Liver (tissue), 9 donors: Measurements from ENCODE around the gene SYNE4. TPM values are rescaled to one million over a fixed set of nuclear protein-coding genes. Genes with fewer than 3 reads are reported as not detected.

ENCODE experiments used
- DNase-seq: peaks from one replicate; pipeline ENCODE4 v3.0.0-alpha.2; 2017; ENCODE audit warnings: low spot score
- H3K27ac ChIP-seq, 2 donors: one replicate each; pipeline ENCODE4 v1.7.0; 2013; ENCODE audit warnings: inconsistent platforms in 2 of 2, low read length in 2 of 2, control low read depth in 1 of 2, low read depth in 1 of 2, mild to moderate bottlenecking in 1 of 2
- H3K27me3 ChIP-seq, 4 donors: one replicate each; pipeline versions ENCODE4 v1.6.1 to v1.7.0; 2013; ENCODE audit warnings: low read length in 3 of 4, inconsistent platforms in 1 of 4, mild to moderate bottlenecking in 1 of 4, moderate library complexity in 1 of 4; ENCODE audit not compliant: control insufficient read depth in 4 of 4, insufficient read depth in 4 of 4
- H3K36me3 ChIP-seq, 4 donors: one replicate each; pipeline versions ENCODE4 v1.6.1 to v1.7.0; 2013; ENCODE audit warnings: low read length in 3 of 4, mild to moderate bottlenecking in 3 of 4, low read depth in 1 of 4, moderate library complexity in 1 of 4; ENCODE audit not compliant: control insufficient read depth in 4 of 4, insufficient read depth in 3 of 4
- H3K4me1 ChIP-seq, 4 donors: one replicate each; pipeline versions ENCODE4 v1.6.1 to v1.7.0; 2013; ENCODE audit warnings: low read length in 3 of 4, mild to moderate bottlenecking in 3 of 4, moderate library complexity in 1 of 4; ENCODE audit not compliant: control insufficient read depth in 4 of 4, insufficient read depth in 4 of 4
- H3K4me3 ChIP-seq, 3 donors: one replicate each; pipeline versions ENCODE4 v1.6.1 to v1.7.0; 2013; ENCODE audit warnings: low read length in 3 of 3, control low read depth in 1 of 3, low read depth in 1 of 3, mild to moderate bottlenecking in 1 of 3
- H3K9ac ChIP-seq, 2 donors: one replicate each; pipeline ENCODE4 v1.7.0; 2013; ENCODE audit warnings: low read length in 2 of 2, mild to moderate bottlenecking in 2 of 2, moderate library complexity in 2 of 2, control low read depth in 1 of 2, low read depth in 1 of 2
- H3K9me3 ChIP-seq, 4 donors: one replicate each; pipeline versions ENCODE4 v1.6.1 to v1.7.0; 2013; ENCODE audit warnings: low read length in 3 of 4; ENCODE audit not compliant: control insufficient read depth in 4 of 4
- CTCF ChIP-seq: fragments of 150-350 bp; IDR thresholded peaks from 2 replicates; pipeline ENCODE4 v1.5.1; 2017; ENCODE audit warnings: improper control_type of control experiment, low read depth, low read length; ENCODE audit not compliant: missing input control
- EGR1 ChIP-seq, 2 donors: IDR thresholded peaks; 2 replicates each; pipeline ENCODE4 v1.6.1; 2016 to 2018; ENCODE audit warnings: antibody characterized with exemption in 2 of 2, low read depth in 2 of 2
- FOXA1 ChIP-seq: IDR thresholded peaks from 2 replicates; pipeline ENCODE4 v1.6.1; 2016; ENCODE audit warnings: antibody characterized with exemption
- FOXA2 ChIP-seq: IDR thresholded peaks from 2 replicates; pipeline ENCODE4 v1.6.1; 2016; ENCODE audit warnings: antibody characterized with exemption
- GABPA ChIP-seq, 2 donors: IDR thresholded peaks in 1 of 2; conservative IDR thresholded peaks in 1 of 2; 2 replicates each; pipeline ENCODE4 v1.6.1; 2016; ENCODE audit warnings: antibody characterized with exemption in 2 of 2, mild to moderate bottlenecking in 1 of 2, moderate library complexity in 1 of 2
- HNF4A ChIP-seq, 2 donors: conservative IDR thresholded peaks; 2 replicates each; pipeline ENCODE4 v1.6.1; 2016; ENCODE audit warnings: antibody characterized with exemption in 2 of 2, mild to moderate bottlenecking in 2 of 2
- HNF4G ChIP-seq: IDR thresholded peaks from 2 replicates; pipeline ENCODE4 v1.6.1; 2016; ENCODE audit warnings: antibody characterized with exemption
- JUND ChIP-seq, 2 donors: IDR thresholded peaks; 2 replicates each; pipeline ENCODE4 v1.6.1; 2016; ENCODE audit warnings: antibody characterized with exemption in 2 of 2
- NR2F2 ChIP-seq: IDR thresholded peaks from 2 replicates; pipeline ENCODE4 v1.6.1; 2016; ENCODE audit warnings: antibody characterized with exemption
- RAD21 ChIP-seq, 2 donors: IDR thresholded peaks; 2 replicates each; pipeline ENCODE4 v1.6.1; 2016; ENCODE audit warnings: antibody characterized with exemption in 2 of 2, mild to moderate bottlenecking in 2 of 2
- RXRA ChIP-seq, 2 donors: IDR thresholded peaks; 2 replicates each; pipeline ENCODE4 v1.6.1; 2017 to 2018; ENCODE audit warnings: antibody characterized with exemption in 2 of 2, mild to moderate bottlenecking in 1 of 2
- TAF1 ChIP-seq: conservative IDR thresholded peaks from 2 replicates; pipeline ENCODE4 v1.6.1; 2016; ENCODE audit warnings: antibody characterized with exemption, mild to moderate bottlenecking
- YY1 ChIP-seq: IDR thresholded peaks from 2 replicates; pipeline ENCODE4 v1.6.1; 2016; ENCODE audit warnings: antibody characterized with exemption, mild to moderate bottlenecking
- ZBTB33 ChIP-seq: IDR thresholded peaks from 2 replicates; pipeline ENCODE4 v1.6.1; 2016; ENCODE audit warnings: antibody characterized with exemption
- WGBS: extraction: QIAGEN DNeasy Blood & Tissue Kit; methylation state at CpG from one replicate; pipeline ENCODE4 v1.1.7; 2013; 5-methylcytosine and 5-hydroxymethylcytosine counted together
- polyA plus RNA-seq, 2 donors: library from polyadenylated mRNA; stranded (reverse) in 1 of 2; unstranded in 1 of 2; fragments of 200-250 nt in 1 of 2; fragments of >200 nt in 1 of 2; fragmentation: Nextera tagmentation in 1 of 2; extraction: Ambion mirVana in 1 of 2; gene quantifications; one replicate each; pipeline versions ENCODE4 v1.2.1 to v1.2.3, GENCODE V29; 2013 to 2015
- total RNA-seq, 2 donors: library from RNA; depleted of rRNA; stranded (reverse); fragments of >200 nt; gene quantifications; one replicate each; pipeline ENCODE4 v1.2.3, GENCODE V29; 2014
- TF ChIP-seq, protein P1 (sequence below): IDR thresholded peaks from 2 replicates; pipeline ENCODE4 v1.6.1; 2016; ENCODE audit warnings: antibody characterized with exemption
- TF ChIP-seq, protein P2 (sequence below): IDR thresholded peaks from 2 replicates; pipeline ENCODE4 v1.6.1; 2016; ENCODE audit warnings: antibody characterized with exemption, mild to moderate bottlenecking
- donor health status: healthy.
- donor health status: healthy.
- donor health status: healthy.
- donor health status: healthy.
- donor health status: healthy.

The SYNE4 gene
- total and polyA plus RNA-seq, 4 donors: 1.8 to 5.7 (median 4.3) TPM

DNA sequence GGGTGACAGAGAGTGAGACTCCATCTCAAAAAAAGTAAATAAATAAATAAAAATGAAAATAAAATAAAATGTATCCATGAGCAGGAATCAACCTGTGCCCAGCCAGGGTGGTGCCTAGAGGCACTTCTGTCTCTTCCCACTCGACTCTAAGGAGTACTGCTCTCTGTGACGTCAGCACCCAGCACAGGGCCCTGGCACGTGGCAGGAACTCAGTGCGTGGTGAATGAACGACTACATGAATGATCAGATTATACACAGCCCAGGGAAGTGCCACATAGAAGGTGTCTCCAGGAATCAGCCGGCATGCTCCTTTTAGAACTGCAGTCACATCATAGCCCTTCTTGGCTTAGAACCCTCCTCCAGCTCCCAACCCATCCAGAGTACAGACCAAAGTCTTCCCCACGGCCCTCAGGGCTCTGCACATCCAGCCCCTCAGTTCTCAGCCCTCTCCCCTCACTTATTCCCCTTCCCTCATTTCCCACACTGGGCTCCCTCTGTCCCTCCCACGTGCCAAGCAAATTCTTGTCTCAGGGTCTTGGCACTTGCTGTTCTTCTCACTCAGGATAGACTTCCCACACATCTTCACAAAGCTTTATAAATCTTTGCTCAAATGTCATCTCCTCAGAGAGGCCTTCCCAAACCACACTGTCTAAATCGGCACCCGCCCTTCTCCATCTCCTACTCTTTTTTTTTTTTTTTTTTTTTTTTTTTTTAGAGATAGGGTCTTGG, 19.9 kb upstream of the SYNE4 start (continued):
- TF ChIP-seq ZBTB33 (no peak), RXRA (IDR thresholded peaks at IDR 0.05) (no peak), TAF1 (no peak), YY1 (no peak)
- TF ChIP-seq, protein P1, sequence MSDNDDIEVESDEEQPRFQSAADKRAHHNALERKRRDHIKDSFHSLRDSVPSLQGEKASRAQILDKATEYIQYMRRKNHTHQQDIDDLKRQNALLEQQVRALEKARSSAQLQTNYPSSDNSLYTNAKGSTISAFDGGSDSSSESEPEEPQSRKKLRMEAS: no peak

DNA sequence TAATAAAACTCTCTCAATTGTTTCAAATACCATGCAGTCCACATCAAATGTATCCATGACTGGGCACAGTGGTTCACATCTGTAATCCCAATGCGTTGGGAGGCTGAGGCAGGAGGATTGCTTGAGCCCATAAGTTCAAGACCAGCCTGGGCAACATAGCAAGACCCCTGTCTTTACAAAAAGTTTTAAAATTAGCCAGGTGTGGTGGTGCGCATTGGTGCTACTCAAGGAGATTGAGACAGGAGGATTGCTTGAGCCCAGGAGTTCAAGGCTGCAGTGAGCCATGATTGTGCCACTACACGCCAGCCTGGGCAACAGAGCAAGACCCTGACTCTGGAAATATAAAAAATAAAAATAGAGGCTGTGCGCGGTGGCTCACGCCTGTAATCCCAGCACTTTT, 19.1 kb upstream of the SYNE4 start:
- Histone ChIP-seq H3K4me1 (peaks cover 0 to 7% (median 1%) of the 10 kb centered on the region in 4 donors), H3K9ac (no peak overlapping the region), H3K27me3 (no peaks in the 10 kb centered on the region), H3K9me3 (no peaks in the 10 kb centered on the region), H3K36me3 (no peaks in the 10 kb centered on the region), H3K4me3 (no peak overlapping the region), H3K27ac (no peak overlapping the region)
- WGBS: 98% methylated on average over 6 of the region's 6 CpGs
- DNase-seq: no peak
- no peak for TF ChIP-seq EGR1 (IDR thresholded peaks at IDR 0.05; ENCODE audit: low read depth in 2 of 2)
- no peak for TF ChIP-seq HNF4A (conservative IDR thresholded peaks at IDR 0.05)
- TF ChIP-seq, protein P1: no peak
- no peak for TF ChIP-seq RXRA (IDR thresholded peaks at IDR 0.05)
- no peak for TF ChIP-seq NR2F2
- TF ChIP-seq RAD21 (IDR thresholded peaks at IDR 0.05): no peak
- no peak for TF ChIP-seq YY1
- no peak for TF ChIP-seq ZBTB33
- no peak for TF ChIP-seq GABPA (IDR thresholded peaks at IDR 0.05 in 1 of 2, conservative IDR thresholded peaks at IDR 0.05 in 1 of 2)
- TF ChIP-seq HNF4G: no peak
- TF ChIP-seq JUND (IDR thresholded peaks at IDR 0.05): no peak
- TF ChIP-seq, protein P2, sequence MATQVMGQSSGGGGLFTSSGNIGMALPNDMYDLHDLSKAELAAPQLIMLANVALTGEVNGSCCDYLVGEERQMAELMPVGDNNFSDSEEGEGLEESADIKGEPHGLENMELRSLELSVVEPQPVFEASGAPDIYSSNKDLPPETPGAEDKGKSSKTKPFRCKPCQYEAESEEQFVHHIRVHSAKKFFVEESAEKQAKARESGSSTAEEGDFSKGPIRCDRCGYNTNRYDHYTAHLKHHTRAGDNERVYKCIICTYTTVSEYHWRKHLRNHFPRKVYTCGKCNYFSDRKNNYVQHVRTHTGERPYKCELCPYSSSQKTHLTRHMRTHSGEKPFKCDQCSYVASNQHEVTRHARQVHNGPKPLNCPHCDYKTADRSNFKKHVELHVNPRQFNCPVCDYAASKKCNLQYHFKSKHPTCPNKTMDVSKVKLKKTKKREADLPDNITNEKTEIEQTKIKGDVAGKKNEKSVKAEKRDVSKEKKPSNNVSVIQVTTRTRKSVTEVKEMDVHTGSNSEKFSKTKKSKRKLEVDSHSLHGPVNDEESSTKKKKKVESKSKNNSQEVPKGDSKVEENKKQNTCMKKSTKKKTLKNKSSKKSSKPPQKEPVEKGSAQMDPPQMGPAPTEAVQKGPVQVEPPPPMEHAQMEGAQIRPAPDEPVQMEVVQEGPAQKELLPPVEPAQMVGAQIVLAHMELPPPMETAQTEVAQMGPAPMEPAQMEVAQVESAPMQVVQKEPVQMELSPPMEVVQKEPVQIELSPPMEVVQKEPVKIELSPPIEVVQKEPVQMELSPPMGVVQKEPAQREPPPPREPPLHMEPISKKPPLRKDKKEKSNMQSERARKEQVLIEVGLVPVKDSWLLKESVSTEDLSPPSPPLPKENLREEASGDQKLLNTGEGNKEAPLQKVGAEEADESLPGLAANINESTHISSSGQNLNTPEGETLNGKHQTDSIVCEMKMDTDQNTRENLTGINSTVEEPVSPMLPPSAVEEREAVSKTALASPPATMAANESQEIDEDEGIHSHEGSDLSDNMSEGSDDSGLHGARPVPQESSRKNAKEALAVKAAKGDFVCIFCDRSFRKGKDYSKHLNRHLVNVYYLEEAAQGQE: no peak
- no peak for TF ChIP-seq FOXA2
- no peak for TF ChIP-seq FOXA1
- TF ChIP-seq CTCF: no peak
- no peak for TF ChIP-seq TAF1
